Measurements from ENCODE around the gene ABCC3. TPM values are rescaled to one million over a fixed set of nuclear protein-coding genes. Genes with fewer than 3 reads are reported as not detected.

Gene ABCC3
- total and polyA plus RNA-seq, 8 donors, result 13.6 to 1,043 (median 188) TPM

DNA sequence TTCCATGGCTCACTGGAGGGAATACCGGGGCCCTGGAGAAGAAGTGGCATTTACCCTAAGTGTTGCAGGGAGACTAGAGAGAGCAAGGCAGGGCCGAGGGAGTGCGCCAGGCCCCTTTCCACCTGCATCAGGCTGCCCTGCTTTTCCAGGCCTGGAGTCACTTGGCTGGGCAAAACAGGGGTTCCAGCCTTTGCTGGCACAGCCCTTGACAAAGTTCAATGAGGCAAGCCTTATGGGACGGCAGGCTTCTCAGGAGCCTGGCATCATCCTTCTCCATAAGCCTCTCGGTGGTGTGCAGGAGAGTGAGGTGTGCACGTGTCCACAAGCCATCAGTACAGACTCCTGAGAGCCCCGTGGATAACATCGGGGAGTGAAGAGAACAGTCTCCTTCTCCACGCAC, 47.1 kb upstream of the ABCC3 start:
- no peak overlapping the region for H3K4me3 ChIP-seq
- H3K4me1 ChIP-seq, result peaks cover 16 to 22% (median 19%) of the 10 kb centered on the region in 4 donors
- DNase-seq, result no peak
- intact Hi-C loops (cut with DNase I; ENCODE audit: low total_unique reads), result no loop called here
- no peak overlapping the region for H3K27ac ChIP-seq
- H3K36me3 ChIP-seq, result no peaks in the 10 kb centered on the region
- no peaks in the 10 kb centered on the region for H3K9me3 ChIP-seq
- H3K27me3 ChIP-seq, result no peaks in the 10 kb centered on the region
- TF ChIP-seq, protein P1, sequence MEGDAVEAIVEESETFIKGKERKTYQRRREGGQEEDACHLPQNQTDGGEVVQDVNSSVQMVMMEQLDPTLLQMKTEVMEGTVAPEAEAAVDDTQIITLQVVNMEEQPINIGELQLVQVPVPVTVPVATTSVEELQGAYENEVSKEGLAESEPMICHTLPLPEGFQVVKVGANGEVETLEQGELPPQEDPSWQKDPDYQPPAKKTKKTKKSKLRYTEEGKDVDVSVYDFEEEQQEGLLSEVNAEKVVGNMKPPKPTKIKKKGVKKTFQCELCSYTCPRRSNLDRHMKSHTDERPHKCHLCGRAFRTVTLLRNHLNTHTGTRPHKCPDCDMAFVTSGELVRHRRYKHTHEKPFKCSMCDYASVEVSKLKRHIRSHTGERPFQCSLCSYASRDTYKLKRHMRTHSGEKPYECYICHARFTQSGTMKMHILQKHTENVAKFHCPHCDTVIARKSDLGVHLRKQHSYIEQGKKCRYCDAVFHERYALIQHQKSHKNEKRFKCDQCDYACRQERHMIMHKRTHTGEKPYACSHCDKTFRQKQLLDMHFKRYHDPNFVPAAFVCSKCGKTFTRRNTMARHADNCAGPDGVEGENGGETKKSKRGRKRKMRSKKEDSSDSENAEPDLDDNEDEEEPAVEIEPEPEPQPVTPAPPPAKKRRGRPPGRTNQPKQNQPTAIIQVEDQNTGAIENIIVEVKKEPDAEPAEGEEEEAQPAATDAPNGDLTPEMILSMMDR (IDR thresholded peaks at IDR 0.05), result no peak
- TF ChIP-seq EP300 (IDR thresholded peaks at IDR 0.05) (no peak), POLR2AphosphoS5 (IDR thresholded peaks at IDR 0.05) (no peak), POLR2A (IDR thresholded peaks at IDR 0.05) (no peak)
- 83 to 94% (median 89%) methylated on average over 9 of the region's 9 CpGs for WGBS, 5 donors

DNA sequence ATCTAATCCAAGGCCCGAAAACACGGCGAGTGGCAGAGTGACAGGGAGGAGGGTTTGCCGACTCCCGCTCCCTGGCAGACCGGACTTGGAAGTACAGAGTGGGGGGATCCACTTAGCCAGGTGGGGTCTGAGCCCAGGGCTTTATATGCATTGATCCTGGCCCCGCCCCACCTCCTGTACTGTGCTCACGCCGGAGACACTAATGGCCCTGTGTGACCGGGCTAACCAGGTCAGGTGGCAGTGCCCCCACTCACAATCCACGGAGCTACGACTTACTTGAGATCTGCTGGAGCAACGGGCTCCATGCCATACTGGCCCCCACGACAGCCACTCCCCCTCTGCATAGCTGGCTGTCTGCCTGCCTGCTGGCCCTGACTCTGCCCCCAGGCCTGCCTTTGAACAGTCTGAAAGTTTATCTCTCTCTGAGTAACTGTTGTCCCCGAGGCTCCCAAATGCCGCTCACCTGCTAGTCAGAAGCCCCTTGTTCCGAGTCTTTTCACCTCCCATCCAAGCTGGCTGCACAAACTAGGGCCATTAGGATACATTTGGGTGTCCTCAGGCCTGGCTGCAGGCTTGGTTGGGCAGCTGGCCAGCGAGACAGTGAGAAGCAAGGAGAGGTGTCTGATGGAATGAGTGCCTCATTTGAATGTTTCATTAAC, 46.2 kb upstream of the ABCC3 start:
- peak; percentile 32 to 60 for DNase-seq
- H3K36me3 ChIP-seq, result no peaks in the 10 kb centered on the region
- H3K27ac ChIP-seq, result no peak overlapping the region
- no peak overlapping the region for H3K4me3 ChIP-seq
- intact Hi-C loops (cut with DNase I; ENCODE audit: low total_unique reads), result no loop called here
- TF ChIP-seq EP300 (IDR thresholded peaks at IDR 0.05) (no peak), POLR2A (IDR thresholded peaks at IDR 0.05) (no peak), POLR2AphosphoS5 (IDR thresholded peaks at IDR 0.05) (no peak)
- TF ChIP-seq, protein P1 (IDR thresholded peaks at IDR 0.05), result no peak
- 51 to 64% (median 54%) methylated on average over 12 to 18 of the region's 18 CpGs for WGBS, 5 donors
- H3K4me1 ChIP-seq, result peaks cover 16 to 22% (median 19%) of the 10 kb centered on the region in 4 donors
- no peaks in the 10 kb centered on the region for H3K9me3 ChIP-seq
- H3K27me3 ChIP-seq, result no peaks in the 10 kb centered on the region

DNA sequence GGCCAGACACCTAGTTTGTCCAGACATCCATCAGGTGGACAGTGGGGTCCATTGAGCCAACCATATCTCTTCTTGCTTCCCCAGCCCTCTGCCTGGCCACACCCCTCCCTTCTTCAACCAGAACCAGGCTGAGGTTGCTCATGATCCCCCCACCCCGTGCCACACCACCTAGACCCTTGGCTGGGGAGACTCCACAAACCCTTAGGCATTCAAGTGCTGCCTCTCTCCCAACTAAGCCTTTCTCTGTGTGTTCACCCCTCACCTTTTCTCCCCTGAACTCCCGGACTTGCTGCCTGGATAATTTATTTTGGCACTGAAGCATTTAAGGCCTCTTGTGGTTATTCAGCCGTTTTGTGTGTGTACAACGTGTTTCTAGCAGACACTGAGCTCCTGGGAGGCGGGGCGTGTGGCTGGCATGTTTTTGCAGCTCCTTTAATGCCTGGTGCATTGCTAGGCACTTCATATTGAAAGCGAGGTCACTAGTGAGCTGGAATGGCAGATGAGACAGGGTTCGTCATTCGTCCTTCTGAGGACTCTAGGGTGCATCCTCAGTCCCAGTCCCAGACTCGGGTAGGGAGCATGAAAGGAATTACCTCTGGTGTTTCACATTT, 45.5 kb upstream of the ABCC3 start:
- 25 to 43% (median 34%) methylated on average over 10 of the region's 10 CpGs for WGBS, 5 donors
- Histone ChIP-seq H3K4me3 (no peak overlapping the region), H3K9me3 (no peaks in the 10 kb centered on the region), H3K27me3 (no peaks in the 10 kb centered on the region), H3K27ac (no peak overlapping the region), H3K4me1 (peaks cover 16 to 22% (median 19%) of the 10 kb centered on the region in 4 donors), H3K36me3 (no peaks in the 10 kb centered on the region)
- peak in 1 of 2 donors; percentile 48 for DNase-seq
- intact Hi-C loops (cut with DNase I; ENCODE audit: low total_unique reads), result no loop called here
- TF ChIP-seq, protein P1 (IDR thresholded peaks at IDR 0.05), result no peak
- TF ChIP-seq EP300 (IDR thresholded peaks at IDR 0.05) (no peak), POLR2AphosphoS5 (IDR thresholded peaks at IDR 0.05) (no peak), POLR2A (IDR thresholded peaks at IDR 0.05) (no peak)

DNA sequence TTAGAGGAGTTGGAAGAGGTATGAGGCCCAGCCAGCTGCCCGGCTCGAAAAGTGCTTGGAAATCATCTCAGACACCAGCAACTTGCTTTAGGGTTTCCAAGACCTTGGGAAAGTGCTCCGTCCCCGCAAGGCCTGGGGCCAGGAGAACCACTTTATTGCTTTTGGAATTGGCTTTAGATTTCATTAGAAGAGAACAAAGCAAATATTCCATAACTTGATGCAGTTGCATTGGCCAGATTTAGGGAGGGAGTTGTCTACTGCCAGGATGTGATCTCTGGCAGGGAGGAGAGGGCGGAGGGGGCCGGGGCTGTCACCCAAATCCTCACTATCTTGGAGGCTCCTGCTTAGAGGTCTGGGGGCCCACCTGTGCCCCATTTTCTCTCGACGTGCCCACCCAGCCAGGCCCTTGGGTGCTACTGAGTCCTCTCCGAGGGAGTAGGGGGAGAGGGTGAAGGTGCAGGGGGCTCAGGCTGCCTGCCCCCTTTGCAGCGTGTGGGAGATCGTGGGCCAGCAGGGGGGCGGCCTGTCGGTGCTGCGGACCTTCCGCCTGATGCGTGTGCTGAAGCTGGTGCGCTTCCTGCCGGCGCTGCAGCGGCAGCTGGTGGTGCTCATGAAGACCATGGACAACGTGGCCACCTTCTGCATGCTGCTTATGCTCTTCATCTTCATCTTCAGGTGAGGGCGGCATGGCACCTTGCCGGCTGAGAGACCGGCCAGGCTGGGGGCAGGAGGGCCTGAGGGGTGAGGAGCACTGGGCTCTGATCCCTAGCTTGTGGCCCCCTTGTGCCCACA, 43.5 kb upstream of the ABCC3 start:
- Histone ChIP-seq H3K36me3 (no peaks in the 10 kb centered on the region), H3K27ac (no peak overlapping the region), H3K27me3 (no peaks in the 10 kb centered on the region), H3K9me3 (no peaks in the 10 kb centered on the region), H3K4me3 (no peak overlapping the region), H3K4me1 (peaks cover 16 to 22% (median 19%) of the 10 kb centered on the region in 4 donors)
- WGBS, 5 donors, result 92 to 97% (median 95%) methylated on average over 23 to 24 of the region's 24 CpGs
- no peak for DNase-seq
- TF ChIP-seq EP300 (IDR thresholded peaks at IDR 0.05) (no peak), POLR2AphosphoS5 (IDR thresholded peaks at IDR 0.05) (no peak), POLR2A (IDR thresholded peaks at IDR 0.05) (no peak)
- TF ChIP-seq, protein P1 (IDR thresholded peaks at IDR 0.05), result no peak
- intact Hi-C loops (cut with DNase I; ENCODE audit: low total_unique reads), result no loop called here

Data from stomach (tissue), 9 donors.